GM12878 (cell line): ENCODE measurements around the gene TKT. TPM values are rescaled to one million over a fixed set of nuclear protein-coding genes. Genes with fewer than 3 reads are reported as not detected.

Experiments
- ATAC-seq: fragments of 200-7000 bp; cut with Tn5 transposase; 3 replicates; pipeline ENCODE4 v1.9.1; 2020; ENCODE audit warnings: mild to moderate bottlenecking, moderate library complexity
- BruUV-seq: library from RNA; stranded (reverse); fragments of 400-500 nt; replicated peaks from 2 replicates; lab custom pipeline; 2021; lab: Mats Ljungman, UMichigan
- CTCF ChIA-PET: fragments of 300-600 bp; sonication (Branson Sonifier 250); formaldehyde crosslinking; extraction: SDS; loops from one replicate; lab custom pipeline; 2021; ENCODE audit warnings: inconsistent platforms; lab: Yijun Ruan, JAX
- POLR2A ChIA-PET: fragments of 350-600 bp; formaldehyde crosslinking; extraction: SDS; loops from one replicate; lab custom pipeline; 2021; ENCODE audit warnings: inconsistent platforms; lab: Charles Lee
- RAD21 ChIA-PET: fragments of 300-600 bp; sonication (Branson Sonifier 250); formaldehyde crosslinking; loops from one replicate; lab custom pipeline; 2023; ENCODE audit warnings: antibody characterized with exemption; ENCODE audit not compliant: unreplicated experiment; lab: Charles Lee
- SMC1A ChIA-PET: fragments of 300-600 bp; sonication (Branson Sonifier 250); formaldehyde crosslinking; loops from one replicate; lab custom pipeline; 2023; ENCODE audit not compliant: unreplicated experiment, uncharacterized antibody; lab: Charles Lee
- DNase-seq: peaks from one replicate; pipeline ENCODE4 v3.0.0-alpha.2; 2011; ENCODE audit warnings: low read depth, low spot score
- FAIRE-seq: peaks from 3 replicates; lab custom pipeline; 2011; peaks lifted over from hg19 to GRCh38; lab: Jason Lieb, UNC
- H2AFZ ChIP-seq: 2 replicates; pipeline ENCODE4 v1.6.0; 2011; ENCODE audit warnings: low read depth, low read length, control low read depth; ENCODE audit not compliant: control insufficient read depth
- H3K27ac ChIP-seq: 2 replicates; pipeline ENCODE4 v1.5.1; 2011; ENCODE audit warnings: control low read depth; ENCODE audit not compliant: control insufficient read depth, insufficient read depth
- H3K27me3 ChIP-seq, 2 experiments: replicated peaks in 1 of 2; 2 replicates each; pipeline versions ENCODE4 v1.6.0 to v1.6.1; 2011; ENCODE audit warnings: low read length in 1 of 2; ENCODE audit not compliant: control insufficient read depth in 2 of 2, insufficient read depth in 2 of 2
- H3K36me3 ChIP-seq, 2 experiments: 2 replicates each; pipeline ENCODE4 v1.5.1; 2011; ENCODE audit warnings: low read length in 1 of 2; ENCODE audit not compliant: control insufficient read depth in 2 of 2, insufficient read depth in 2 of 2
- H3K4me1 ChIP-seq: 2 replicates; pipeline ENCODE4 v1.6.1; 2011; ENCODE audit warnings: mild to moderate bottlenecking, low read length, moderate library complexity, mixed read lengths; ENCODE audit not compliant: control insufficient read depth, insufficient read depth
- H3K4me2 ChIP-seq: 2 replicates; pipeline ENCODE4 v1.6.0; 2011; ENCODE audit warnings: control low read depth; ENCODE audit not compliant: control insufficient read depth, insufficient read depth
- H3K4me3 ChIP-seq: fragments of 200-600 bp; sonication (generic); 2 replicates; pipeline ENCODE4 v1.5.1; 2016
- H3K79me2 ChIP-seq: 2 replicates; pipeline ENCODE4 v1.6.0; 2011; ENCODE audit warnings: low read length; ENCODE audit not compliant: control insufficient read depth, insufficient read depth
- H3K9ac ChIP-seq: 2 replicates; pipeline ENCODE4 v1.8.0; 2011; ENCODE audit warnings: low read length, control low read depth, mixed read lengths; ENCODE audit not compliant: control insufficient read depth, insufficient read depth
- H3K9me3 ChIP-seq: replicated peaks from 3 replicates; pipeline ENCODE4 v1.5.1; 2011; ENCODE audit warnings: mild to moderate bottlenecking, low read length; ENCODE audit not compliant: control insufficient read depth, insufficient read depth
- H4K20me1 ChIP-seq: 2 replicates; pipeline ENCODE4 v1.6.0; 2011; ENCODE audit not compliant: control insufficient read depth, insufficient read depth
- ATF7 ChIP-seq: fragments of 450-650 bp; IDR thresholded peaks from 2 replicates; pipeline ENCODE4 v1.6.1; 2016; ENCODE audit warnings: low read depth, mild to moderate bottlenecking
- BCL3 ChIP-seq: IDR thresholded peaks from 2 replicates; pipeline ENCODE4 v1.6.1; 2011; ENCODE audit warnings: borderline replicate concordance, low read depth, mild to moderate bottlenecking, moderate library complexity, low read length; ENCODE audit not compliant: insufficient read depth, poor library complexity, severe bottlenecking
- BRCA1 ChIP-seq: IDR thresholded peaks from 2 replicates; pipeline ENCODE4 v1.6.1; 2011; ENCODE audit warnings: low read depth, low read length, improper control_type of control experiment
- CBFB ChIP-seq: IDR thresholded peaks from 2 replicates; pipeline ENCODE4 v1.6.1; 2016; ENCODE audit warnings: antibody characterized with exemption, low read depth
- EGR1 ChIP-seq, 2 experiments: IDR thresholded peaks; 1 replicate in 1 of 2; 2 replicates in 1 of 2; pipeline ENCODE4 v1.6.1; 2011 to 2012; ENCODE audit warnings: low read depth in 2 of 2, low read length in 2 of 2, borderline replicate concordance in 1 of 2, mild to moderate bottlenecking in 1 of 2, moderate library complexity in 1 of 2
- HDGF ChIP-seq: fragments of 450-650 bp; IDR thresholded peaks from 2 replicates; pipeline ENCODE4 v1.6.1; 2016; ENCODE audit warnings: antibody characterized with exemption
- MAX ChIP-seq: IDR thresholded peaks from 2 replicates; pipeline ENCODE4 v1.6.1; 2012; ENCODE audit warnings: low read depth, low read length, improper control_type of control experiment
- MEF2B ChIP-seq: fragments of 450-650 bp; IDR thresholded peaks from 2 replicates; pipeline ENCODE4 v1.6.1; 2018; ENCODE audit warnings: mild to moderate bottlenecking, moderate library complexity; ENCODE audit not compliant: partially characterized antibody, poor library complexity, severe bottlenecking
- NFXL1 ChIP-seq: fragments of 450-650 bp; IDR thresholded peaks from 2 replicates; pipeline ENCODE4 v1.6.1; 2017; ENCODE audit warnings: antibody characterized with exemption, mild to moderate bottlenecking, borderline replicate concordance
- NR2C1 ChIP-seq: fragments of 450-650 bp; IDR thresholded peaks from 2 replicates; pipeline ENCODE4 v1.6.1; 2017; ENCODE audit warnings: antibody characterized with exemption, mild to moderate bottlenecking, moderate library complexity
- NRF1 ChIP-seq: conservative IDR thresholded peaks from 2 replicates; pipeline ENCODE4 v1.6.1; 2011; ENCODE audit warnings: mild to moderate bottlenecking, low read depth, low read length, improper control_type of control experiment
- PAX8 ChIP-seq: fragments of 450-650 bp; IDR thresholded peaks from 2 replicates; pipeline ENCODE4 v1.6.1; 2017; ENCODE audit warnings: mild to moderate bottlenecking, moderate library complexity
- POLR2A ChIP-seq: IDR thresholded peaks from 2 replicates; pipeline ENCODE4 v1.6.1; 2011; ENCODE audit warnings: low read depth, mild to moderate bottlenecking, low read length
- POLR2AphosphoS2 ChIP-seq: IDR thresholded peaks from 2 replicates; pipeline ENCODE4 v1.6.1; 2011; ENCODE audit warnings: low read depth, mild to moderate bottlenecking, low read length, improper control_type of control experiment, moderate library complexity
- POLR2AphosphoS5 ChIP-seq: IDR thresholded peaks from 2 replicates; pipeline ENCODE4 v1.6.1; 2011; ENCODE audit warnings: mild to moderate bottlenecking, low read length, inconsistent platforms
- SIX5 ChIP-seq: IDR thresholded peaks from 2 replicates; pipeline ENCODE4 v1.6.1; 2011; ENCODE audit warnings: mild to moderate bottlenecking, low read depth, low read length, moderate library complexity; ENCODE audit not compliant: severe bottlenecking
- SMC3 ChIP-seq: IDR thresholded peaks from 2 replicates; pipeline ENCODE4 v1.6.1; 2011; ENCODE audit warnings: low read length, improper control_type of control experiment, borderline replicate concordance
- SREBF2 ChIP-seq: IDR thresholded peaks from 2 replicates; pipeline ENCODE4 v1.6.1; 2012; ENCODE audit warnings: mild to moderate bottlenecking, low read length
- STAT3 ChIP-seq: IDR thresholded peaks from 2 replicates; pipeline ENCODE4 v1.6.1; 2011; ENCODE audit warnings: low read depth, low read length, improper control_type of control experiment
- SUPT20H ChIP-seq: IDR thresholded peaks from 2 replicates; pipeline ENCODE4 v1.6.1; 2011; ENCODE audit warnings: low read depth, mild to moderate bottlenecking, low read length, moderate library complexity, borderline replicate concordance; ENCODE audit not compliant: control insufficient read depth
- YBX1 ChIP-seq: fragments of 450-650 bp; IDR thresholded peaks from 2 replicates; pipeline ENCODE4 v1.6.1; 2016; ENCODE audit warnings: antibody characterized with exemption
- ZBED1 ChIP-seq: IDR thresholded peaks from 2 replicates; pipeline ENCODE4 v1.6.1; 2016; ENCODE audit warnings: borderline replicate concordance
- WGBS: methylation state at CpG from one replicate; pipeline ENCODE4 v1.1.6; 2016; ENCODE audit warnings: low lambda C conversion rate; ENCODE audit not compliant: insufficient replicate concordance, insufficient coverage; ENCODE audit errors: missing lambda C conversion rate; 5-methylcytosine and 5-hydroxymethylcytosine counted together
- in situ Hi-C: fragments of 300-500 bp; cut with MboI; formaldehyde crosslinking; loops from 9 replicates; pipeline ENCODE4 v1.14.3; 2018; ENCODE audit warnings: mixed read lengths
- intact Hi-C: fragments of 100-400 bp; cut with micrococcal nuclease; formaldehyde crosslinking; loops from one replicate; pipeline ENCODE4 v1.14.2; 2022; ENCODE audit not compliant: unreplicated experiment
- polyA plus RNA-seq, 11 experiments: library from polyadenylated mRNA; depleted of rRNA in 4 of 11; unstranded in 6 of 11; stranded (reverse) in 5 of 11; fragments of >200 nt; fragmentation: Nextera tagmentation in 4 of 11; fragmentation: Illumina TruSeq in 1 of 11; extraction: Ambion mirVana in 4 of 11; extraction: Trizol in 1 of 11; gene quantifications; 1 replicate in 1 of 11; 2 replicates in 10 of 11; pipeline versions ENCODE4 v1.2.1 to v1.2.3, GENCODE V29; 2011 to 2016; ENCODE audit warnings: inconsistent platforms in 2 of 11, missing spikeins in 2 of 11, low read depth in 1 of 11
- total RNA-seq, 4 experiments: library from RNA; depleted of rRNA in 3 of 4; stranded (reverse); fragments of >200 nt in 3 of 4; fragmentation: Illumina TruSeq in 1 of 4; extraction: Trizol in 1 of 4; gene quantifications; 2 replicates each; pipeline versions ENCODE4 v1.2.1 to v1.2.3, GENCODE V29; 2013 to 2021

TKT gene
- total and polyA plus RNA-seq, 10 of the 15 experiments (the other 5 are each of a cell fraction or from before 2014, with no cell fraction given) = 56.4 to 385 (median 143) TPM

GRCh38 chr3:53195602-53196574 is 59.9 kb downstream of the TKT start (continued):
- TF ChIP-seq SUPT20H (no peak), POLR2AphosphoS2 (no peak), ZBED1 (no peak), MEF2B (peak; percentile 77), POLR2AphosphoS5 (no peak), BRCA1 (no peak), MAX (peak; percentile 64), HDGF (no peak), NFXL1 (no peak)

DNA sequence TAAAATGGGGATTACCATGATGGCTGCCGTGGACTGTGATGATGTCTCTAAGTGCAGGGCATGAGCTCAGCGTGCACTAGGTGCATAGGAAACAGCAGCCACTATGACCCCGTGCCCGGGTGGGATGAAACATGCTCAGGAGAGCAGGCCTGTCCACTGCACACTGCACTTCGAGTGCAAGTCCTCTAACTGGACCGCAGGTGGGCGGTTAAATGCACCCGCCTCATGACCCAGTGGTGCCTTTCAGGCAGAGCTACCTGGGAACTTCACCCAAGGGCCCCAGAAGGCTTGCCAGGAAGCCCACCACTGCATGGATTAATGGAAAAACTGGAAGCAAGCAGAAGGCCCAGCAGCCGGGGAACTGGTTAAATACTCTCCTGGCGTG is 60.8 kb downstream of the TKT start:
- no TSS peak for BruUV-seq
- POLR2A ChIA-PET = interaction anchor here (0.7 to 2.6 kb wide), 8 partner anchors 21 to 64 kb away, joined by 3 to 21 read pairs (median 4); partner anchors contain the start of gene PRKCD
- Histone ChIP-seq H3K36me3 (peaks cover 12 to 13% of the 10 kb centered on the region in 2 experiments), H3K4me2 (no peak overlapping the region), H2AFZ (no peak overlapping the region), H3K4me3 (no peak overlapping the region), H4K20me1 (no peaks in the 10 kb centered on the region), H3K79me2 (peaks cover 8% of the 10 kb centered on the region), H3K27ac (no peak overlapping the region), H3K4me1 (peaks cover 51% of the 10 kb centered on the region), H3K27me3 (no peaks in the 10 kb centered on the region), H3K9me3 (no peaks in the 10 kb centered on the region), H3K9ac (no peak overlapping the region)
- RAD21 ChIA-PET = interaction anchor here (1.0 to 5.2 kb wide), 11 partner anchors 11 to 85 kb away, joined by 3 to 151 read pairs (median 8); no protein-coding TSS in a partner anchor
- FAIRE-seq (no peak), DNase-seq (no peak), ATAC-seq (no peak)
- CTCF ChIA-PET = interaction anchor here (0.8 to 11.3 kb wide), 13 partner anchors 14 to 209 kb away, joined by 3 to 476 read pairs (median 15); partner anchors contain the start of genes PRKCD and RFT1
- intact Hi-C loops (no loop called here), in situ Hi-C loops (loop anchor here (5.0 kb wide), 1 partner anchor 63 kb away; the partner anchor contains the start of gene RFT1)
- SMC1A ChIA-PET = interaction anchor here (0.9 to 8.2 kb wide), 9 partner anchors 16 to 84 kb away, joined by 3 to 227 read pairs (median 13); partner anchors contain the start of genes PRKCD and RFT1
- 83% methylated on average over 10 of the region's 10 CpGs for WGBS
- TF ChIP-seq SIX5 (no peak), PAX8 (no peak), EGR1 (IDR thresholded peaks at IDR 0.05; ENCODE audit: borderline replicate concordance in 1 of 2, low read depth in 2 of 2, low read length in 2 of 2) (no peak), POLR2A (no peak), CBFB (no peak), NR2C1 (no peak), YBX1 (no peak), NRF1 (no peak), BCL3 (no peak), SMC3 (no peak), NFXL1 (no peak), STAT3 (no peak), SREBF2 (no peak), ATF7 (no peak)
